ENCODE results near the gene CYTH2. TPM values are rescaled to one million over a fixed set of nuclear protein-coding genes. Genes with fewer than 3 reads are reported as not detected.

CYTH2 gene
- polyA plus RNA-seq, 12 donors = 32.5 to 76.9 (median 41.0) TPM; not detected in 1

DNA sequence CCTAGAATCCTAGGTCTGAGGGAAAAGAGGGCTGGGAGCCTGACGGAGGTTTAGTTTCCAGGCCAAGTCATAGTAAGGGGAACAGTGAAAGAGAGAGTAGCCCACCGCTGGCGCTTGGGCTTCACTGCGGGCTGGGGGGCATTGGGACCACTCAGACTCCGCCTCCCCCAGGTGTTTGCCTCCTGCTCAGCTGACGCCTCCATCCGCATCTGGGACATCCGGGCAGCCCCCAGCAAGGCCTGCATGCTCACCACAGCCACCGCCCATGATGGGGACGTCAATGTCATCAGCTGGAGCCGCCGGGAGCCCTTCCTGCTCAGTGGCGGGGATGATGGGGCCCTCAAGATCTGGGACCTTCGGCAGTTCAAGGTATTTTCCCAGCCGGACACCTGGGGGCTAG lies 18.3 kb upstream of the CYTH2 start:
- no peak for DNase-seq

DNA sequence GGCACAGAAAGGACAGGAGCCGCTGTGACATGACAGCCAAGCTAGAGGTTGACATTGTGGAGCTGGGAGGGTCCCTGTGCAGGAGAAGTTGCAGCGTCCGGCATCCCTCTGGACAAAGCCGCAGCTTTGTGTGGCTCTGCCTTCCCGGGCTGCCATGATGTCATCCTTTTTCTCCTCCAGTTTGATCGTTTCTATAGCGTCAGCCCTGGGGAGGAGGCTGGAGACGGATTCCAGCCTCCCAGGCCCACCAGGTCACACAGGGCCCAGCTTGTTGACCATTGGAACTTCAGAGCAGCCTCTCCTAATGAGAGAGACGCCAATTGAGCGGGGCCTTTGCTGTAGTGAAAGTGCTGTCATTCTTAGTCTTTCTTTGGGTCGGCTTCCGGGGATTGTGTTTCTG lies 17.5 kb upstream of the CYTH2 start:
- DNase-seq = no peak

DNA sequence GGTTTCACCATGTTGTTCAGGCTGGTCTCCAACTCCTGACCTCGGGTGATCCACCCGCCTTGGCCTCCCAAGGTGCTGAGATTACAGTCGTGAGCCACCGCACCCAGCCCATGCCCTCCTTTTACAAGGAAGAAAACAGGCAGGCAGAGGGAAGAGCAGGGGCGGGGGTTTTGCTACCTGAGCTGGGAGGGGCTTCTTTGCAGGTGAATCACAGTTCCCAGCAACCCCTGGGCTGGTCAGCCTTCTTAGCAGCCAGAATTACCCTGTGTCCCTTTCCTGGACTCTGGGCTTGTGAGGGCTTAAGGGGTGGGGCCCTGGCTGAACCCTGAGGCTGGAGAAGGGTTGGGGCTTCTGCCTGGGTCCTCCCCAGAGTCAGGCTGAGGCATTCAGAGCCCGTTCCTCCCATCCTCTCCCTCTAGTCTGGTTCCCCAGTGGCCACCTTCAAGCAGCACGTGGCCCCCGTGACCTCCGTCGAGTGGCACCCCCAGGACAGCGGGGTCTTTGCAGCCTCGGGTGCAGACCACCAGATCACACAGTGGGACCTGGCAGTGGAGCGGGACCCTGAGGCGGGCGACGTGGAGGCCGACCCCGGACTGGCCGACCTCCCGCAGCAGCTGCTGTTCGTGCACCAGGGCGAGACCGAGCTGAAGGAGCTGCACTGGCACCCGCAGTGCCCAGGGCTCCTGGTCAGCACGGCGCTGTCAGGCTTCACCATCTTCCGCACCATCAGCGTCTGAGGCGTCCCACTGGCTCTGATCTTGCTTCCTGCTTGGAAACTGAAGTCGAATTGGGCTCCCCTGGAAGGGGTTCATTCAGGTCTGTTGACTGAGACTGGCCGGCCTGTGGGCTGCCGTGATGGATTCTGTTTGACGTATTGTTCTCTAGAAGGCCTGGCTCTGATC lies 16.6 kb upstream of the CYTH2 start:
- DNase-seq = no peak

DNA sequence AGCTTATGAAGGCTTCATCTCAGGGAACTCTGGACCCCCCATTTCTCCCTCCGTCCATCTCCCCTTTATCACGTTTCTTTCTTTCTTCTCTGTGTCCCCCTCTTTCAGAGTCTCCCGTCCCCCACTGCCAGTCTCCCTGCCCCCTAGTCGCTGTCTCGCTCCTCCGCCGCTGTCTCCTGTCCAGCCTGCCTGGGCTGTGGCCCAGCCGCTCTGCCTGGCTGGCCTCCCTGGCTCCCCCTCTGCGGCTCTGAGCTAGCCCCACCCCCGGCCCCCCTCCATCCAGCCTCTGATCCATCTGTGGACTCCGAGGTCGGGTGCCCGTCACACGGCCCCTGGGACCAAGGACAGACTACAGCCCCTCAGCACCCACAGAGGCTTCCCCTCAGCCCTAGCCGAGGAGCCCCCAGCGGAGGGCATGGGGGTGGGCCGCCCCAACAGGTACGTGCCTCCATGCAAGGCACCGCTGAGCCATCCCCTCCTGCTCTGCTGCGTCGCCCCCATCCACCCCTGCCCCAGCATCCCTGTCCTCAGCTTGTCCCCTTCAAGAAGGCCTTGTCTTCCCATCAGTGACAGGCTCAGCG lies 14.9 kb upstream of the CYTH2 start:
- no peak for DNase-seq

DNA sequence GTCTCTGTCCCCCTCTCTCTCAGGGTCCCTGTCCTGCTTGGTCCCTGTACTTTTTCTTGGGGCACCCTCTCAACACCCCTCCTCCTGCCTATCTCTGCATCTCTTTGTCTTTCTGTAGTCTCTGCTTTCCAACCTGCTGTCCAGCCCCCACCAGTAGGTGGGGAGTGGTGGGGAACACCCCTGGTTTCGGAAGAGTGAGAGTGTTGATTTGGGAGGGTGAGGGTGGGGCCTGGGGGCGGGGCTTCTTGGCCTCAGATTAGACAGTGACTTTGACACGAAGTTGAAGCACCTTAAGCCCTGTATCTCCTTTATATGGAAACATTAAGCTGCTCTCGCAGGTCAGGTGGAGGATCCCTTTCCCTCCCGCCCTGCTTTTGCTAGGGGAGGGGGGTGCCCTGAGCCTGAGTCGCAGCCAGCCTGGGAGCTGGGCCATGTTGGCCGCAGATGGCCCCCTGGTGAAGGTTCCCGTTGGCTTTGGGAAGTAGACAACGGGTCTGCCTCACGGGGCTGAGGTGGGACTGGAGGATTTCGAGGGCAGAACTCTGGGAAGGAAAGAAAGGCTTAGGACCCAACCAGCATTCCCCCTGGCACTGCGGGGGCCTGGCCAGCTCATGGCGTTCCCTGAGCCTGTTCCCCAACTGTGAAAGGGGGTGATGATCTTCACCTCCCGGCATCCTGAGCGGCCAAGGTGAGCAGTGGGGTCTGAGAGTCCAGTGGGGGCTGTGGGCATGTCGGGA lies 13.8 kb upstream of the CYTH2 start, which contains the start of gene KCNJ14:
KCNJ14 (plus strand) TSS at position 404 of the 737 bp plus-strand sequence. CDS start 6,151 bp downstream, outside the sequence.
- no peak for DNase-seq

DNA sequence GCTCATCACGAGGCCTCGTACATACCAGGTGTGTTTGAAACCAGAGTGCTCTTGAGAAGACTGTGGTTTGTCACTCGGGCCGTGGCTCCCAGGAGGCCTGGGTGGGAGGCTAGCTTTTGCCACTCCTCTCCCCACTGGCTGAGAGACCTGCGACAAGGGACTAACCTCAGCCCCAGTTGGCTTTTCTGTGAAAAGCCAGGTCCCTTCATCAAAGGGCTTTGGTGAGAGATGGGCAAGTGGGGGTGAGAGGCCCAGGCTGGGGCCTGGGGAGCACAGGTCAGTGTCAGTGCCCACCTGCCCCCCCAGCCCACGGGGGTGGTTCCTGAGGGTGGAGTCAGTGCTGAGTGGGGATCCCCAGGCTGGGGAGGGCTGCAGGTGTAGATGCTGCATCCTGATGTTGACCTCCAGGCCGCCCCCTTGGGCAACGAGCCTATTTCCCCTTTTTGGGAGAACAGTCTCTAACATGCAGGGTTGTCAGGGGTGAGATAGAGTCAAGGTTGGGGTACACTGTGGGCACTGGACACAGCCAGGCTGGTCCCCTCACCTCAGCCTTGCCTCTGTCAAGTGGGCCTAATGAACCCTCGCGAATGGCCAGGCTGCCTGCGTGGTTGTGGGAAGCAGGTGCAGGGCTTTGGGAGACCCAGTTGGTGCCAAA lies 13.1 kb upstream of the CYTH2 start:
- no peak for DNase-seq

DNA sequence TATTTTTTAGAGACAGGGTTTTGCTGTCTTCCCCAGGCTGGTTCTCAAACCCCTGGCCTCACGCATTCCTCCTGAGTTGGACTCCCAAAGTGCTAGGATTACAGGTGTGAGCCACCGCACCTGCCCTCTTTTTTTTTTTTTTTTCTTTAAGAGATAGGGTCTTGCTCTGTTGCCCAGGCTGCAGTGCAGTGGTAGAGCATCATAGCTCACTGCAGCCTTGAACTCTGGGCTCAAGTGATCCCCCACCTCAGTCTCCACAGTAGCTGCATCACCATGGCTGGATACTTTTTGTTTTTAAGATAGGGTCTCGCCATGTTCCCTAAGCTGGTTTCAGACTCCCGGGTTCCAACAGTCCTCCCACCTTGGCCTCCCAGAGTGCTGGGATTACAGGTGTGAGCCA lies 12.3 kb upstream of the CYTH2 start:
- DNase-seq = no peak

DNA sequence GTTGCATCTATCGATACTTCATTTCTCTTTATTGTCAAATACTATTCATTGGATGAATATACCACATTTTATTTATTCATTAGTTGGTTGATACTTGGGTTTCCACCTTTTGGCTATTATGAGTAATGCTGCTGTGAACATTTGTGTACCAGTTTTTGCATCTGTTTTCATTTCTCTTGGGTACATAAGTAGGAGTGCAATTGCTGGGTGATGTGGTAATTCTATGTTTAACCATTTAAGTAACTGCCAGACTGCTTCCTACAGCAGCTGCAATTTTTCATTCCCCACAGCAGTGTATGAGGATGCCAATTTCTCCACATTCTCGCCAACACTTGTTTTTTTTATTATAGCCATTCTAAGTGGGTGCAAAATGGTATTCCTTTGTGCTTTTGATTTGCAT lies 11.2 kb upstream of the CYTH2 start:
- DNase-seq = no peak

DNA sequence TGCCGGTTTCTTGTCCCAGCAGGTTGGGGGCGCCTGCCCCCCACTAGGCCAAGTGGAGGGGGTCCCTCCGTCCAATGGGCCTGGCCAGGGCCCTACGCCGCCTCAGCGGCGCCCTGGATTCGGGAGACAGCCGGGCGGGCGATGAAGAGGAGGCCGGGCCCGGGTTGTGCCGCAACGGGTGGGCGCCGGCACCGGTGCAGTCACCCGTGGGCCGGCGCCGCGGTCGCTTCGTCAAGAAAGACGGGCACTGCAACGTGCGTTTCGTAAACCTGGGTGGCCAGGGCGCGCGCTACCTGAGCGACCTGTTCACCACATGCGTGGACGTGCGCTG lies 7.6 kb upstream of the CYTH2 start:
- DNase-seq = no peak

DNA sequence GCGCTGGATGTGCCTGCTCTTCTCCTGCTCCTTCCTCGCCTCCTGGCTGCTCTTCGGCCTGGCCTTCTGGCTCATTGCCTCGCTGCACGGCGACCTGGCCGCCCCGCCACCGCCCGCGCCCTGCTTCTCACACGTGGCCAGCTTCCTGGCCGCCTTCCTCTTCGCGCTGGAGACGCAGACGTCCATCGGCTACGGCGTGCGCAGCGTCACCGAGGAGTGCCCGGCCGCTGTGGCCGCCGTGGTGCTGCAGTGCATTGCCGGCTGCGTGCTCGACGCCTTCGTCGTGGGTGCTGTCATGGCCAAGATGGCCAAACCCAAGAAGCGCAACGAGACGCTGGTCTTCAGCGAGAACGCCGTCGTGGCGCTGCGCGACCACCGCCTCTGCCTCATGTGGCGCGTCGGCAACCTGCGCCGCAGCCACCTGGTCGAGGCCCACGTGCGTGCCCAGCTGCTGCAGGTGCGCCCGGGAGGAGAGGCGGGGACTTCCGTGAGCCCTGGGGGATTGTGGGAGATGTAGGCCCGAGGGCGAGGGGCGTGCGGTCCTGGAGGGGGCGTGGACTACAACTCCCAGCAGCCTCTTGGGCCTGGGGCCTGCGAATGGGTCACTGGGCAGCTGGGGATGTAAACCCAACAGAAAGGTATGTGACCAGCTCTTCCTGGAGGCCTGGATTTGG lies 7.0 kb upstream of the CYTH2 start:
- DNase-seq = no peak

DNA sequence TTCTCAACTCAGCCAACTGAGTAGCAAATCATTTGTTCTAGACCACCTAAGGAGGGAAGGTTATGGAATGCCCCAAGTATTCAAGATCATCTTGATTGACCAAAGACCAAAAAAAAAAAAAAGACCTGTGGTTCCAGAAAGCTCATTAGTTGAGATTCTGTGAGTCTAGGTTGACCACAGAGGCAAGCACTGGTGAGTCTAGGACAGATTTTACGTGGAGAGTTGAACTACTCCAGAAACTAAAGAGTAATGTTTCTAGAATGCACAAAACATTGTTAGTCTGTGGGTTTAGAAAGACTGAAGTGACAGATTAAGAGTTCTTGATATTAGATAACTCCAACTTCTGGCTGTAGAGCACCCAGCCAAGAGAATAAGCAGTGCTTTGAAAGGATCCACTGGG lies 4.0 kb upstream of the CYTH2 start:
- no peak for DNase-seq

DNA sequence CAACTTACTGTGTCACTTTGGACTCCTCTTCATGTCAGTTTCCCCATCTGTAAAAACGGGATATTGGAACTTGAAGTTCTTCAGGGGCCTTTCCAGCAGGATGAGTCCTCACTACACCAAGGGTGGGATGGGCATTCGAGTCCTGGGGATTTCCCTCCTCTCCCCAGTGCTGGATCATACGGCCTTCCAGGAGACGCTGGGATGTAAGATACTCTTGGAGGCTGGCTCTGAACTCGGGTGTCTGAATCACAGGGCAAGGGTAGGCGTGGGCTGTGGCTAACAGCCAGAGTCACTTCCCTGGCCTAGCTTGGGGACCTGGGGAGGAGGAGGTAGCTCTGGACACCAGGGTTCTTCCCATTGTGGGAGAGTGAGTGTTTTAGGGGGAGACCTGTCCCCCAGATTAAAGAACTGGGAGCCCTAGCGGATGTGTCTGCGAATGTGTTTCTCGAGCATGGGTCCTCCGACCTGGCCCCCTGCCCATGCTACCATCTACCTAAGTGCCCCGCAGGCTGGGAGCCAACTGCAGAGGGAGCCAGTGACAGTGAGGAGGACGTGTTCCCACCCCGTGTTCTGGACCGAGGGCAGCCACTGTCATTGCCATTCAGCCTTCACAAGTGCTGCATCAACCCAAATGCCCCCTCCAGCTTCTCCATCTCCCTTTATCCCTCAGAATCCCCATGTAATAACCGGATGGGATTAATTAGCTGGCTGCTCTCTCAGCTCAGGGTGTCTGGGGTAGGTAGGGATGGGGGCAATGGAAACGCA lies 2.4 kb upstream of the CYTH2 start:
- DNase-seq = no peak

DNA sequence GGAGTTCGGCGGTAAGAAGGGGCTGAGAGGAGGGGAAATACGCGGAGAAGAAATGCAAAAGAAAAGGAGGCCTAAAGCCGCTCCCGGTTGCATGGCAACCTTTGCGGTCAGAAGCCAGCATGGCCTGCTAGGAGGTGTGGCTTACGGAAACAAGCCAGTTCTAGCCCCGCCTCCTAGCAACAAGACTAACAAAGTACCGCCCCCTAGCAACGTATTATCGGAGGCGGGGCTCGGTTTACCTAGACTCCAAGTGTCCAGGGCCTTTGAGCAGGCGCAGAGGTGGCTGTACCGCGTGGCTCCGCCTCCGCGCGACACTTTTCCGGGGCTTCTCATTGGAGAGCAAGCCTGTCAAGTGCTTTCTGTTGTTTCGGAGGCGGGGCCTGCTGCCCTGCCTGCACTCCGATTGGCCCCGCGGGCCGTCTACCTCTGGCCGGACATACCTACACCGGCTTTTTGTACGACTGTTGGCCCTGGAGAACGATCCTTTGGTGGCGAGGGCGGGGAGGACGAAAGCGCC lies 339 bp upstream of the CYTH2 start:
- peak; percentile 100 for DNase-seq

DNA sequence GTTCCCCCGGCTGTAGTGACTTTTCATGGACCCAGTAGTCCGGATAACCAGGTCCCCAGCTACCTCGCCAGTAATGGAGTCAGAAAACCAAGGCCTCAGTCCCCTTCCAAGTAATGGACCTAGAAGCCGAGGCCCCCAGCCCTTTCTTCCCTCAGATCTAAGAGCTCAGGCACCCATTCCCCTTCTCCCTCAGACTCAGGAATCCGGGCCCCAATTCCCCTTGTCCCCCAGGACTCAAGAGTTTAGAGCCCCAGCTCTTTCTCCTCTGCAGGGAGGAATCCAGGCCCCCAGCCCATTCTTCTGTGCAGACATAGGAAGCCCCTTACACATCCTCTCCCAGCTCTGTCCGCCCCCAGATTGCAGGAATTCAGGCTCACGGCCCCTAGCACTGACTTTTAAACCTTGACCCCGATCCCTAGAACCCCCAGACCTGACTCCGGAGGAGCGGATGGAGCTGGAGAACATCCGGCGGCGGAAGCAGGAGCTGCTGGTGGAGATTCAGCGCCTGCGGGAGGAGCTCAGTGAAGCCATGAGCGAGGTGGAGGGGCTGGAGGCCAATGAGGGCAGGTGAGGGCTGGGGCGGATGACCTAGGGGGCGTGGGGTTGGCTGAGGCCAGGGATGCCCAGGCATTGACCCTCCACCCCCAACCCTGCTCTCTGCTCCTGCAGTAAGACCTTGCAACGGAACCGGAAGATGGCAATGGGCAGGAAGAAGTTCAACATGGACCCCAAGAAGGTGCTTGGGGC lies 938 bp downstream of the CYTH2 start:
- no peak for DNase-seq

DNA sequence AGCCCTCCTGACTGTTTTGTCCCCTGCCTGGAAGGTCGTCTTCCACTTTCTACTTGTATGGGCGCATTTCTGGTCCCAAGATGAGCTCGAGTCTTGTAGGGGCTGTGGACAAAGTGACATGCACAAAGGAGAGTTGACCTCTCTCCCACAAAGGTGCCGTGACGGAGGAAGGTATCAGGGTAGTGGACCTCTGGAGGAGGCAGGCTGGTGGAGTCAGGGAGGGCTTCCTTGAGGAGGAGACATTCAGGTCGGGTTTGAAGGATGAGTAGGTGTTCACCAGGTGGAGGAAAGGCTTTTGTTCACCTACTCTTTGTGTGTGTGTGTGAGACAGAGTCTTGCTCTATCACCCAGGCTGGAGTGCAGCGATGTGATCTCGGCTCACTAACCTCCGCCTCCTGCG lies 1.7 kb downstream of the CYTH2 start:
- DNase-seq = no peak

DNA sequence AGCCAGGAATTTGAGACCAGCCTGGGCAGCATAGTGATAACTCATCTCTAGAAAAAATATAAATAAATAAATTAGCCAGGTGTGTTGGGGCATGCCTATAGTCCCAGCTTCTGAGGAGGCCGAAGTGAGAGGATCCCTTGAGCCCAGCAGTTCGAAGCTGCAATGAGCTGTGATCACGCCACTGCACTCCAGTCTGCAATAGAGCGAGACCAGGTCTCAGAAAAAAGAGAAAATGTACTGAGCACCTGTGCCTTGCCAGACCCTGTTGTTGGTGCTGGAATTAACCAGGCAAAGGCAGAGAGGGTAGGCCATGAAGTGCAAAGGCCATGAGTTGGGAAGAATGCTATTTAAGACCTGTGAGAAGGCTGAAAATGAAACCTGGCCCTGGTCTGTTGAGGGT lies 2.7 kb downstream of the CYTH2 start:
- DNase-seq = no peak

DNA sequence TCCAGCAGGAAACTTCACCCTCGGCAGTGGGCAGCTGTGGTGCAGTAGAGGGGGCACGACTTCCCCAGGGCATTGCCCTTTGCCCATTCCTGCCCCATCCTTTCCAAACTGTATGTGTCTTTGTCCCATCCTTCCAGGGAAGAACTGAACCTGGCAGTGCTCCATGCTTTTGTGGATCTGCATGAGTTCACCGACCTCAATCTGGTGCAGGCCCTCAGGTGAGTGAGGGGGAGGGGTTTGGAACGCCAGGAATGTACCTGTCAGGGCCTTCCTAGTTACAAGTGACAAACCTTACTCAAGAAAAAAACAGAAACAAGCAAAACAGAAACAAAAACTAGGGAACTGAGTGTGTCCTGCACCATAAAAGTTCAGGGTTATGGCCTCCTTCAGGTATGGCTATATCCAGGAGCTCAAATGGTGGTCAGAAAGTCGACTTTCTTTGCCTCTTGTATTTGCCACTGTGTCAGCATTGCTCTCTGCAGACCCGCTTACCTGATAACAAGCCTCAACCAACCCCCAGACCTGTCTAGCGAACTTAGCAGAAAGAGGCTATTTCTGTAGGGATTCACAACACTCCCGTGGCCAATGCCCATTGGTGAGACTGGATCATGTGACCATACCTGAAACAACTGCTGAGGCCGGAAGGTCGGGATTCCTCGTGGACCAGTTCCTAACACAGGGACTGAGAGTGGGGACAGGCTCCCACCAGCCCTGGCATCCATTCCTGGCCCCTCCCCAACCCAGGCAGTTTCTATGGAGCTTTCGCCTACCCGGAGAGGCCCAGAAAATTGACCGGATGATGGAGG lies 4.2 kb downstream of the CYTH2 start:
- no peak for DNase-seq

DNA sequence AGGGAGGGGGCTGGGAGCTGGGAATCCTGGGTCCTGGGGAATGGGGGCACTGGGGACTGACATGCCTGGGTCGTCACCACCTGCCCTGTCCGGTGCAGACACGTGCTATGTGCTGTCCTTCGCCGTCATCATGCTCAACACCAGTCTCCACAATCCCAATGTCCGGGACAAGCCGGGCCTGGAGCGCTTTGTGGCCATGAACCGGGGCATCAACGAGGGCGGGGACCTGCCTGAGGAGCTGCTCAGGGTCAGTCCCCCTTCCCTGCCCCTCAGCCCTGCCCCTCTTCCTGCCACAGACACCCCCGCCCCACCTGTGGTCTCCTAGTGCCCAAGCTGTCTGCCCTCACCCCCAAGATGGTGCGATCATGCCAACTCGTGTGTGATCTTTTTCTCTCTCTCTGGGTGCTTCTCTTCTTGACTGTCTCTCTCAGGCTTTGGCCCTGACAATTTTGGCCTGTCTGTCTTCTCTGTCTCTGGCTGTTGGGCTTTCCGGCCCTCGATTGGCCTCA lies 5.0 kb downstream of the CYTH2 start:
- DNase-seq = no peak

All from muscle of arm (tissue), 12 donors.